K562 (cell line): ENCODE data around the gene GNAT1. TPM values are rescaled to one million over a fixed set of nuclear protein-coding genes. Genes with fewer than 3 reads are reported as not detected.

Experiments used
- ATF7 ChIP-seq: fragments of 450-650 bp; IDR thresholded peaks from 2 replicates; pipeline ENCODE4 v1.7.1; 2014; ENCODE audit warnings: mild to moderate bottlenecking, moderate library complexity
- CBX5 ChIP-seq: IDR thresholded peaks from 2 replicates; pipeline ENCODE4 v1.6.1; 2014; ENCODE audit warnings: low read depth, borderline replicate concordance
- CREB3 ChIP-seq: fragments of 450-650 bp; conservative IDR thresholded peaks from 2 replicates; pipeline ENCODE4 v1.6.1; 2016; ENCODE audit warnings: missing genetic modification characterization, low read depth, mild to moderate bottlenecking, missing compliant biosample characterization, moderate library complexity
- CTBP1 ChIP-seq: fragments of 450-650 bp; IDR thresholded peaks from 2 replicates; pipeline ENCODE4 v1.6.1; 2016; ENCODE audit warnings: borderline replicate concordance
- E2F3 ChIP-seq: fragments of 250-450 bp; sonication (Bioruptor Pico); IDR thresholded peaks from 2 replicates; pipeline ENCODE4 v1.4.0; 2020; ENCODE audit warnings: mild to moderate bottlenecking
- GATAD2A ChIP-seq: fragments of 450-650 bp; IDR thresholded peaks from 2 replicates; pipeline ENCODE4 v1.6.1; 2017
- JUND ChIP-seq, 2 experiments: IDR thresholded peaks; 2 replicates in 1 of 2; 3 replicates in 1 of 2; pipeline ENCODE4 v1.6.1; 2011; ENCODE audit warnings: borderline replicate concordance in 2 of 2, low read depth in 2 of 2, low read length in 2 of 2, improper control_type of control experiment in 1 of 2, missing biosample characterization in 1 of 2, missing genetic modification characterization in 1 of 2, missing genetic modification reagents in 1 of 2
- KDM5B ChIP-seq: fragments of 200-600 bp; sonication (generic); IDR thresholded peaks from 2 replicates; pipeline ENCODE4 v1.6.1; 2012; ENCODE audit warnings: low read depth, mild to moderate bottlenecking, moderate library complexity, low read length, control low read depth, inconsistent platforms; ENCODE audit not compliant: insufficient replicate concordance
- MGA ChIP-seq: fragments of 450-650 bp; IDR thresholded peaks from 2 replicates; pipeline ENCODE4 v1.6.1; 2016; ENCODE audit warnings: mild to moderate bottlenecking, moderate library complexity
- NFIC ChIP-seq: fragments of 450-650 bp; IDR thresholded peaks from 2 replicates; pipeline ENCODE4 v1.6.1; 2017; ENCODE audit warnings: mild to moderate bottlenecking, inconsistent platforms
- NKRF ChIP-seq: fragments of 450-650 bp; IDR thresholded peaks from 2 replicates; pipeline ENCODE4 v1.6.1; 2016; ENCODE audit warnings: borderline replicate concordance
- SMARCA5 ChIP-seq: fragments of 450-650 bp; IDR thresholded peaks from 2 replicates; pipeline ENCODE4 v1.6.1; 2016
- TAL1 ChIP-seq: fragments of 450-650 bp; IDR thresholded peaks from 2 replicates; pipeline ENCODE4 v1.6.1; 2016; ENCODE audit warnings: mild to moderate bottlenecking
- ZNF133 ChIP-seq: fragments of 250-450 bp; sonication (Bioruptor Pico); IDR thresholded peaks from 2 replicates; pipeline ENCODE4 v1.4.0; 2020; ENCODE audit warnings: mild to moderate bottlenecking
- ZNF507 ChIP-seq: conservative IDR thresholded peaks from 2 replicates; pipeline ENCODE4 v1.6.1; 2017; ENCODE audit warnings: missing genetic modification characterization, missing compliant biosample characterization
- polyA plus RNA-seq, 8 experiments: library from polyadenylated mRNA; depleted of rRNA in 4 of 8; stranded (reverse) in 5 of 8; unstranded in 3 of 8; fragments of >200 nt; fragmentation: Nextera tagmentation in 2 of 8; fragmentation: Illumina TruSeq in 1 of 8; extraction: Ambion mirVana in 2 of 8; extraction: Trizol in 1 of 8; gene quantifications; 2 replicates each; pipeline versions ENCODE4 v1.2.1 to v1.2.3, GENCODE V29; 2011 to 2014; ENCODE audit warnings: inconsistent platforms in 1 of 8, missing spikeins in 1 of 8
- total RNA-seq, 7 experiments: library from RNA; depleted of rRNA in 6 of 7; stranded (reverse); fragments of >200 nt in 6 of 7; fragmentation: Illumina TruSeq in 2 of 7; extraction: Trizol in 2 of 7; gene quantifications; 2 replicates each; pipeline versions ENCODE4 v1.2.1 to v1.2.3, GENCODE V29; 2011 to 2021; ENCODE audit warnings: low replicate concordance in 1 of 7

Gene GNAT1
- total and polyA plus RNA-seq, 9 of the 15 experiments (the other 6 are each of a cell fraction or from before 2014, with no cell fraction given): not detected

- peak; percentile 79 for TF ChIP-seq MGA
- no peak for TF ChIP-seq JUND (IDR thresholded peaks at IDR 0.05; ENCODE audit: borderline replicate concordance, low read depth, low read length)
- TF ChIP-seq JUND (tag; IDR thresholded peaks at IDR 0.05; ENCODE audit: borderline replicate concordance, low read depth, low read length): no peak
- TF ChIP-seq E2F3 (CRISPR knock-in tag): no peak
- TF ChIP-seq ZNF507 (tag): no peak
- peak; percentile 60 for TF ChIP-seq NFIC
- 0 out of 2 replicates have a peak, but pooled peaks have one; percentile 14 for TF ChIP-seq NKRF
- TF ChIP-seq GATAD2A: 0 out of 2 replicates have a peak, but pooled peaks have one; percentile 6
- no peak for TF ChIP-seq ATF7
- 0 out of 2 replicates have a peak, but pooled peaks have one; percentile 33 for TF ChIP-seq SMARCA5
- TF ChIP-seq KDM5B: no peak
- TF ChIP-seq TAL1: no peak
- TF ChIP-seq CTBP1: 0 out of 2 replicates have a peak, but pooled peaks have one; percentile 2
- no peak for TF ChIP-seq CREB3
- no peak for TF ChIP-seq ZNF133 (CRISPR knock-in tag)
- no peak for TF ChIP-seq CBX5
These were observed 35.5 kb downstream of the GNAT1 start (continued) for GRCh38 chr3:50226888-50227389.
